Measurements from ENCODE around the gene RASGRF1. TPM values are rescaled to one million over a fixed set of nuclear protein-coding genes. Genes with fewer than 3 reads are reported as not detected.
"Not testable (repeated sequence)": the region's sequence is repeated elsewhere in the genome, so short reads cannot be mapped to it uniquely, and the experiment has no call there.

RASGRF1 gene
- total RNA-seq, 4 donors from 2014 or later, result 0.10 TPM; not detected in 3

DNA sequence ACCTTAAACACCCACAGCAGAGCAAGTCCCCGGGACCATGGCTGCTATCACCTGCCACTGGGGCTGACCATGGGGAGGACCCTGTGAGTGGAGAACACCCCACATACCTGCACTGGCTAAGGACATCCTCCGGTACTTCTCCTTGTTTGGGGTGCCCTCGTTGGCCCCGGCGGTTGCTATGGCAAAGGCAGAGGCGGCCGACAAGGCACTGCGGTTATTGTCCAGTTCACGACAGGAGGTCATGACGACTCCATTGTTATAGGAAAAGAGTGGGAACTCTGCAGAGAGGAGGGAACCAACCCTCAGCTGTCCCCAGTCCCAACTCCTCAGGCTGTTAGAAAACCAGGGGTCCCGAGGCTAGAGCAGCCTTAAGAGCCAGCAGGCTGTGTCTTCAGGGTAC lies 90.9 kb downstream of the RASGRF1 start:
- TF ChIP-seq, protein P1, sequence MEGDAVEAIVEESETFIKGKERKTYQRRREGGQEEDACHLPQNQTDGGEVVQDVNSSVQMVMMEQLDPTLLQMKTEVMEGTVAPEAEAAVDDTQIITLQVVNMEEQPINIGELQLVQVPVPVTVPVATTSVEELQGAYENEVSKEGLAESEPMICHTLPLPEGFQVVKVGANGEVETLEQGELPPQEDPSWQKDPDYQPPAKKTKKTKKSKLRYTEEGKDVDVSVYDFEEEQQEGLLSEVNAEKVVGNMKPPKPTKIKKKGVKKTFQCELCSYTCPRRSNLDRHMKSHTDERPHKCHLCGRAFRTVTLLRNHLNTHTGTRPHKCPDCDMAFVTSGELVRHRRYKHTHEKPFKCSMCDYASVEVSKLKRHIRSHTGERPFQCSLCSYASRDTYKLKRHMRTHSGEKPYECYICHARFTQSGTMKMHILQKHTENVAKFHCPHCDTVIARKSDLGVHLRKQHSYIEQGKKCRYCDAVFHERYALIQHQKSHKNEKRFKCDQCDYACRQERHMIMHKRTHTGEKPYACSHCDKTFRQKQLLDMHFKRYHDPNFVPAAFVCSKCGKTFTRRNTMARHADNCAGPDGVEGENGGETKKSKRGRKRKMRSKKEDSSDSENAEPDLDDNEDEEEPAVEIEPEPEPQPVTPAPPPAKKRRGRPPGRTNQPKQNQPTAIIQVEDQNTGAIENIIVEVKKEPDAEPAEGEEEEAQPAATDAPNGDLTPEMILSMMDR (IDR thresholded peaks at IDR 0.05), result no peak
- TF ChIP-seq POLR2A (IDR thresholded peaks at IDR 0.05), result no peak
- 82% methylated on average over 11 of the region's 11 CpGs for WGBS, 2 donors
- DNase-seq (ENCODE audit: low spot score in 2 of 2), result no peak

DNA sequence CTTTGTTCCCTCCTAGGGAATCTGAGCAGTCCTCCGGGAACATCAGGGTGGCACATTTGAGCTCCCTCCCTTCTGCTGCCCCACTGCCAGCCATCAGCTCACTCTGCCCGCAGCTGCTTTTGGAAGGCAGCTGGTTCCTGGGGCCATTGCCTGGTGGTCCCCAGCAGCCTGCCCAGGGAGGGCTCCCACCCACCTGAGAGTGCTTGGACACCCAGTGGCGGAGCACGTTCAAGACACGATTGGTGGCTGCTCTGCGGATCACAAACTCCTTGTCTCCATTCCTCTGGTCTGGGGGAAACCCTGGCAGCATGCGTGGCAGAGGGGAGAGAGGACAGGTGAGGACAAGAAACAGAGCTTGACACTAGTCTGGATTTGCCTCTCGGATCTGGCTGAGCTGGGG lies 92.1 kb downstream of the RASGRF1 start:
- intact Hi-C loops (cut with DNase I; ENCODE audit: low total_unique reads), result no loop called here
- H3K4me3 ChIP-seq (ENCODE audit: low read depth, poor library complexity, severe bottlenecking), result no peak overlapping the region
- no peak for DNase-seq (ENCODE audit: low spot score in 2 of 2)
- 86 to 87% methylated on average over 8 of the region's 8 CpGs for WGBS, 2 donors
- TF ChIP-seq, protein P1 (IDR thresholded peaks at IDR 0.05), result no peak
- no peak for TF ChIP-seq POLR2A (IDR thresholded peaks at IDR 0.05)

More for the DNA sequence above, 90.9 kb downstream of the RASGRF1 start:
- intact Hi-C loops (cut with DNase I; ENCODE audit: low total_unique reads), result no loop called here
- H3K4me3 ChIP-seq (ENCODE audit: low read depth, poor library complexity, severe bottlenecking), result no peak overlapping the region

DNA sequence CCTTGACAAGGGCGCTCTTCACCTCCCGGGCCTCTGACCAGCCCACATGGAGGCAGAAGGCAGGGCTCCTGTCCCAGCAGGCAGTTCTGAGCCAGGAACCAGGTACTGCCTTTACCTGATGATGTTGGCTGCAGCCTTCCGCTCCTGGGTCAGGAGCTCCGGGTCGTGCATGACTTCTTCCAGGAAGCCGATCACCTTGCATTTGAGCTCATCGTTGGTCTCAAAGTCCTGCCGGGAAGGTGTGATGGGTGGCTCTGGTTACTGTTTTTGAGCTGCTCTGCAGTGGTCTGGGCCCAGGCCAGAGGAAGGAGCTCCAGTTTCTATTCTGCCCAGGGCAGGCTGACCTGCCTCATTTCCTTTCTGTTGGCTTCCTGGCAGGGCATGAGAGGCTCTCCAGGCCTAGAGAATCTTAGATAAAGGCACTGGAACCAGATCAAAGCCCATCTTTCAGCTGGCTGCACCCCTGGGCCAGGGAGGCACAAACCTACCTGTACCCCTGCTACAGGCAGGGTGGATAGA lies 92.5 kb downstream of the RASGRF1 start:
- DNase-seq (ENCODE audit: low spot score in 2 of 2), result no peak
- 81 to 93% methylated on average over 8 of the region's 8 CpGs for WGBS, 2 donors
- intact Hi-C loops (cut with DNase I; ENCODE audit: low total_unique reads), result no loop called here
- no peak overlapping the region for H3K4me3 ChIP-seq (ENCODE audit: low read depth, poor library complexity, severe bottlenecking)
- TF ChIP-seq, protein P1 (IDR thresholded peaks at IDR 0.05), result no peak

DNA sequence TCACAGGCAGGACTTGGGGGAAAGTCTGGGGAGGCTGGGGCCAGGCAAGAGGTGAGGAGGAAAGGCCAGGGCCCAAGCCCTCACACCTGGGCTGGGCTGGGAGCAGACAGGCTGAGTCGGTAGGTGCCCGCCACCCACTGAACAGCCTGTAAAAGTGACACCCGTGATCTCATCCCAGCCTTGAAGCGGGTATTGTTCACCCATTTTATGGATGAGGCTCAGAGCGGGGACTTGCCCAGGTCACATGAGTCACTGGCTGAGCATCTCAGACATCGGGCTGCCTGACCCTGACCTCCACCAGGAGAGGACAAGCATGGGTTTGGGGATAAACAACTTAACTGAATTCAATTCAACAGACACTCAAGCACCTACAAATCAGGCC lies 93.7 kb downstream of the RASGRF1 start:
- no peak for TF ChIP-seq POLR2A (IDR thresholded peaks at IDR 0.05)
- TF ChIP-seq, protein P1 (IDR thresholded peaks at IDR 0.05), result peak in 1 of 3 donors; percentile 46
- intact Hi-C loops (cut with DNase I; ENCODE audit: low total_unique reads), result no loop called here
- no peak for DNase-seq (ENCODE audit: low spot score in 2 of 2)
- WGBS, 2 donors, result 88 to 96% methylated on average over 6 of the region's 6 CpGs
- H3K4me3 ChIP-seq (ENCODE audit: low read depth, poor library complexity, severe bottlenecking), result no peak overlapping the region

DNA sequence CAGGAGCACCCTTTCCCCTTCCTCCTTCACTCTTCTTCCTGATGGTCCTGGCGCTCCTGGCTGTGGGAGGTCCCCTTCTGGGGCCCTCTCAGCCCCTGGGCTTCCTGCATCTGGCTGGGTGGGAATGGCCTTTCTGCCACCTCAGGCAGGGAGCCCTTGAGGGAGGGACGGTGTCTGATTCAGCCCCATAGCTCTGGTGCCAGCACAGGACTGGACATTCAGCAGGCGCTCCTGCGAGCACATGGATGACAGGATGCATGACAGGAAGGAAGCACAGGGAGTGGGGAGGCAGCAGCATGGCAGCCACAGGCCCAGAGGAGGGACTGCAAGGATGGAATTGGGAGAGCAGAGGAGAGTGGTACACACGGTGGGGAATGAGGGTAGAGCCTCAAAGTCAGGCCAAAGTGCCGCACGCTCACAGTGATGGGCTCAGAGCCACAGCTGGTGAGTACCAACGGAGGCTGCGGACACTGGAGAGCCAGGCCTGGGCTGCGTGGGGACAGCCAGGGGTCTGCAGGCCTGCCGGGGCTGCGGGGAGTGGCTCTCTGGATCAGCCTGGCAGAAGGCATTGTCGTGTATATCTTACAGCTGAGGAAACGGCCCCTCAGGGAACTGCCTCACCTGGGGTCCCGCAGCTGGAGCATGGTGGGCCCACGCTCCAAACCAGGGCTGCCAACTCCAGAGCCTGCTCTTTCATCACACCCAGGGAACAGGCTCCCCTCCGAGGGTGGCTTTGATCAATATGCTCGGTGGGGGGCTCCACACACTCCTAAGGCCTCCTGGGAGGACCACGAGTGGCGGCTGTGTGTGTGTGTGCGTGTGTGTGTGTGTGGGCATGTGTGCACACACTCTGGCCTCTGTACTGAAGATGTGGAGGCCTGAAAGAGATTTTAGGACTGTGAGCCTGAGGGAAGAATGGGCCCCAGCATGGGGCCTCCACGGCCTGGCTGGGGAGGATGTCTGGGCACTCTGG lies 94.4 kb downstream of the RASGRF1 start:
- 84% methylated on average over 20 to 22 of the region's 22 CpGs for WGBS, 2 donors
- intact Hi-C loops (cut with DNase I; ENCODE audit: low total_unique reads), result no loop called here
- TF ChIP-seq, protein P1 (IDR thresholded peaks at IDR 0.05), result no peak
- TF ChIP-seq POLR2A (IDR thresholded peaks at IDR 0.05), result no peak
- DNase-seq (ENCODE audit: low spot score in 2 of 2), result no peak
- H3K4me3 ChIP-seq (ENCODE audit: low read depth, poor library complexity, severe bottlenecking), result no peak overlapping the region

DNA sequence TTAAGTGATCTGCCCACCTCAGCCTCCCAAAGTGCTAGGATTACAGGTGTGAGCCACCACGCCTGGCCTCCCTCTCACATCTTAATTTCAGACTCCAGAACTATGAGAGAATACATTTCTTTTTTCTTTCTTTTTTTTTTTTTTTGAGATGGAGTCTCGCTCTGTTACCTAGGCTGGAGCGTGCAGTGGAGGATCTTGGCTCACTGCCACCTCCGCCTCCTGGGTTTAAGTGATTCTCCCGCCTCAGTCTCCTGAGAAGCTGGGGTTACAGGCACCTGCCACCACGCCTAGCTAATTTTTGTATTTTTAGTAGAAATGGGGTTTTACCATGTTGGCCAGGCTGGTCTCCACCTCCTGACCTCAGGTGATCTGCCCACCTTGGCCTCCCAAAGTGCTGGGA lies 95.4 kb downstream of the RASGRF1 start:
- 75 to 81% methylated on average over 6 of the region's 6 CpGs for WGBS, 2 donors
- intact Hi-C loops (cut with DNase I; ENCODE audit: low total_unique reads); H3K4me3 ChIP-seq (ENCODE audit: low read depth, poor library complexity, severe bottlenecking); DNase-seq (ENCODE audit: low spot score in 2 of 2): not testable (repeated sequence)
